K562 (cell line): ENCODE results near the gene PYGL.

Source experiments
- ATF6 ChIP-seq: sonication (generic); formaldehyde crosslinking; IDR thresholded peaks from 2 replicates; pipeline ENCODE4 v1.4.0; 2020; ENCODE audit warnings: mild to moderate bottlenecking, missing genetic modification reagents
- SIX5 ChIP-seq, 2 experiments: IDR thresholded peaks; 2 replicates each; pipeline ENCODE4 v1.6.1; 2011; ENCODE audit warnings: low read length in 2 of 2, borderline replicate concordance in 1 of 2, low read depth in 1 of 2, mild to moderate bottlenecking in 1 of 2, moderate library complexity in 1 of 2; ENCODE audit not compliant: insufficient read depth in 1 of 2
- ZNF239 ChIP-seq: fragments of 250-450 bp; sonication (Bioruptor Pico); IDR thresholded peaks from 2 replicates; pipeline ENCODE4 v1.4.0; 2020; ENCODE audit warnings: mild to moderate bottlenecking
- TF ChIP-seq, protein P1 (sequence below): sonication (generic); formaldehyde crosslinking; IDR thresholded peaks from 2 replicates; pipeline ENCODE4 v1.8.0; 2022; ENCODE audit warnings: mild to moderate bottlenecking, missing genetic modification reagents
- TF ChIP-seq, protein P2 (sequence below), 2 experiments: fragments of 450-650 bp; formaldehyde crosslinking in 1 of 2; IDR thresholded peaks; 2 replicates each; pipeline versions ENCODE4 v1.4.0 to v1.6.1; 2014 to 2020; ENCODE audit warnings: mild to moderate bottlenecking in 2 of 2, borderline replicate concordance in 1 of 2, low read depth in 1 of 2

DNA sequence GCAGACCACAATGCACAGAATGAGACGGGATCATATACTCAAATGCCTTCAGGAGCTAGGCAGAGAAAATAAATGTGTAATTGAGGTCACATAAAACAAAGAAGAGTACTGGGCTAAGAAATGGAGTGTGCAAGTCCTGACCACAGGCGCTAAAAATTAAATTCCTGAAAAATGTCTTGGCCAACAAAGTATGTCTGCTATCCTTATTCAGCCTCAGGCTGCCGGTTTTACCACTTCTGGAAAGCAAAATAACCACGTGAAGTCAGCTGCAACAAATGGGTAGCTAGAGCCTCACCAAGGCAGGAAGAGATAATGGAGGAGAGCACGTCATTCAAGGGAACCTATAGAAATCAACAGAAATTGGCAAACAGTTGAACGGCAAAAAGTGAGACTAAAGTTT is 3.1 kb downstream of the PYGL start:
- TF ChIP-seq ATF6 (no peak), ZNF239 (CRISPR knock-in tag) (no peak), SIX5 (IDR thresholded peaks at IDR 0.05; ENCODE audit: borderline replicate concordance in 1 of 2, insufficient read depth in 1 of 2, low read depth in 1 of 2, low read length in 2 of 2) (no peak)
- TF ChIP-seq, protein P1, sequence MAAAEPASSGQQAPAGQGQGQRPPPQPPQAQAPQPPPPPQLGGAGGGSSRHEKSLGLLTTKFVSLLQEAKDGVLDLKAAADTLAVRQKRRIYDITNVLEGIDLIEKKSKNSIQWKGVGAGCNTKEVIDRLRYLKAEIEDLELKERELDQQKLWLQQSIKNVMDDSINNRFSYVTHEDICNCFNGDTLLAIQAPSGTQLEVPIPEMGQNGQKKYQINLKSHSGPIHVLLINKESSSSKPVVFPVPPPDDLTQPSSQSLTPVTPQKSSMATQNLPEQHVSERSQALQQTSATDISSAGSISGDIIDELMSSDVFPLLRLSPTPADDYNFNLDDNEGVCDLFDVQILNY (CRISPR knock-in tag) = no peak
- TF ChIP-seq, protein P2, sequence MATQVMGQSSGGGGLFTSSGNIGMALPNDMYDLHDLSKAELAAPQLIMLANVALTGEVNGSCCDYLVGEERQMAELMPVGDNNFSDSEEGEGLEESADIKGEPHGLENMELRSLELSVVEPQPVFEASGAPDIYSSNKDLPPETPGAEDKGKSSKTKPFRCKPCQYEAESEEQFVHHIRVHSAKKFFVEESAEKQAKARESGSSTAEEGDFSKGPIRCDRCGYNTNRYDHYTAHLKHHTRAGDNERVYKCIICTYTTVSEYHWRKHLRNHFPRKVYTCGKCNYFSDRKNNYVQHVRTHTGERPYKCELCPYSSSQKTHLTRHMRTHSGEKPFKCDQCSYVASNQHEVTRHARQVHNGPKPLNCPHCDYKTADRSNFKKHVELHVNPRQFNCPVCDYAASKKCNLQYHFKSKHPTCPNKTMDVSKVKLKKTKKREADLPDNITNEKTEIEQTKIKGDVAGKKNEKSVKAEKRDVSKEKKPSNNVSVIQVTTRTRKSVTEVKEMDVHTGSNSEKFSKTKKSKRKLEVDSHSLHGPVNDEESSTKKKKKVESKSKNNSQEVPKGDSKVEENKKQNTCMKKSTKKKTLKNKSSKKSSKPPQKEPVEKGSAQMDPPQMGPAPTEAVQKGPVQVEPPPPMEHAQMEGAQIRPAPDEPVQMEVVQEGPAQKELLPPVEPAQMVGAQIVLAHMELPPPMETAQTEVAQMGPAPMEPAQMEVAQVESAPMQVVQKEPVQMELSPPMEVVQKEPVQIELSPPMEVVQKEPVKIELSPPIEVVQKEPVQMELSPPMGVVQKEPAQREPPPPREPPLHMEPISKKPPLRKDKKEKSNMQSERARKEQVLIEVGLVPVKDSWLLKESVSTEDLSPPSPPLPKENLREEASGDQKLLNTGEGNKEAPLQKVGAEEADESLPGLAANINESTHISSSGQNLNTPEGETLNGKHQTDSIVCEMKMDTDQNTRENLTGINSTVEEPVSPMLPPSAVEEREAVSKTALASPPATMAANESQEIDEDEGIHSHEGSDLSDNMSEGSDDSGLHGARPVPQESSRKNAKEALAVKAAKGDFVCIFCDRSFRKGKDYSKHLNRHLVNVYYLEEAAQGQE (IDR thresholded peaks at IDR 0.05; ENCODE audit: borderline replicate concordance) = no peak
- TF ChIP-seq, protein P2 (CRISPR knock-in tag; IDR thresholded peaks at IDR 0.05; ENCODE audit: low read depth) = no peak
